K562 (cell line): ENCODE measurements around the gene KDM2B. TPM values are rescaled to one million over a fixed set of nuclear protein-coding genes. Genes with fewer than 3 reads are reported as not detected.

ENCODE experiments used
- ATAC-seq: fragments of 200-7000 bp; cut with Tn5 transposase; 3 replicates; pipeline ENCODE4 v1.9.1; 2020; ENCODE audit warnings: moderate library complexity
- BruUV-seq: library from RNA; stranded (reverse); fragments of 400-500 nt; replicated peaks from 2 replicates; lab custom pipeline; 2021; lab: Mats Ljungman, UMichigan
- CTCF ChIA-PET: fragments of 300-600 bp; formaldehyde crosslinking; extraction: SDS; loops from one replicate; lab custom pipeline; 2021; ENCODE audit warnings: low intra/inter-chr PET ratio; lab: Yijun Ruan, JAX
- POLR2A ChIA-PET: fragments of 300-600, 350-650 bp; sonication (Branson Sonifier 250); formaldehyde crosslinking; extraction: SDS; loops from one replicate; lab custom pipeline; 2021; ENCODE audit warnings: antibody characterized with exemption, inconsistent platforms; lab: Yijun Ruan, JAX
- DNase-seq, 4 experiments: peaks; one replicate each; pipeline versions ENCODE4 v3.0.0 to v3.0.0-alpha.2; 2011 to 2018; ENCODE audit warnings: low spot score in 3 of 4, mixed read lengths in 3 of 4; ENCODE audit errors: extremely low read depth in 1 of 4
- FAIRE-seq: peaks from 2 replicates; lab custom pipeline; 2011; peaks lifted over from hg19 to GRCh38; lab: Jason Lieb, UNC
- H2AFZ ChIP-seq: 2 replicates; pipeline ENCODE4 v1.6.0; 2011; ENCODE audit warnings: low read depth, low read length, control low read depth, inconsistent platforms
- H3K27ac ChIP-seq: fragments of 200-600 bp; 3 replicates; pipeline ENCODE4 v1.8.0; 2011; ENCODE audit warnings: low read depth, mild to moderate bottlenecking, control low read depth, inconsistent platforms, low read length, moderate library complexity, mixed read lengths; ENCODE audit errors: extremely low read depth
- H3K27me3 ChIP-seq, 2 experiments: fragments of 300-600 bp in 1 of 2; 2 replicates in 1 of 2; 3 replicates in 1 of 2; pipeline versions ENCODE4 v1.6.0 to v1.8.0; 2011; ENCODE audit warnings: inconsistent platforms in 2 of 2, low read length in 2 of 2, mild to moderate bottlenecking in 1 of 2, mixed read lengths in 1 of 2, moderate library complexity in 1 of 2; ENCODE audit not compliant: control insufficient read depth in 2 of 2, insufficient read depth in 2 of 2
- H3K36me3 ChIP-seq: fragments of 300-600 bp; 3 replicates; pipeline ENCODE4 v1.8.0; 2011; ENCODE audit warnings: mild to moderate bottlenecking, low read length, inconsistent platforms; ENCODE audit not compliant: control insufficient read depth, insufficient read depth
- H3K4me1 ChIP-seq, 2 experiments: fragments of 200-600 bp in 1 of 2; replicated peaks in 1 of 2; 2 replicates in 1 of 2; 3 replicates in 1 of 2; pipeline versions ENCODE4 v1.5.1 to v1.8.0; 2011; ENCODE audit warnings: inconsistent platforms in 2 of 2, low read length in 2 of 2, mild to moderate bottlenecking in 1 of 2, mixed read lengths in 1 of 2, moderate library complexity in 1 of 2; ENCODE audit not compliant: control insufficient read depth in 2 of 2, insufficient read depth in 2 of 2
- H3K4me2 ChIP-seq: 2 replicates; pipeline ENCODE4 v1.6.1; 2011; ENCODE audit warnings: low read length, control low read depth, inconsistent platforms, mixed read lengths; ENCODE audit not compliant: insufficient read depth
- H3K4me3 ChIP-seq: fragments of 200-600 bp; sonication (generic), shearing (Covaris generic); 2 replicates; pipeline ENCODE4 v1.5.1; 2016; ENCODE audit warnings: control low read depth, inconsistent platforms
- H3K79me2 ChIP-seq: fragments of 200-600 bp; 3 replicates; pipeline ENCODE4 v1.8.0; 2011; ENCODE audit warnings: low read length, inconsistent platforms; ENCODE audit not compliant: control insufficient read depth, insufficient read depth
- H3K9ac ChIP-seq, 2 experiments: 2 replicates each; pipeline versions ENCODE4 v1.6.0 to v1.6.1; 2011; ENCODE audit warnings: low read depth in 2 of 2, low read length in 2 of 2, control low read depth in 1 of 2, inconsistent platforms in 1 of 2, mild to moderate bottlenecking in 1 of 2, mixed read lengths in 1 of 2; ENCODE audit not compliant: insufficient read depth in 1 of 2
- H3K9me1 ChIP-seq: one replicate; pipeline ENCODE4 v1.6.0; 2011; ENCODE audit warnings: inconsistent platforms, mild to moderate bottlenecking, low read length, moderate library complexity; ENCODE audit not compliant: control insufficient read depth, insufficient read depth
- H3K9me3 ChIP-seq: replicated peaks from 2 replicates; pipeline ENCODE4 v1.5.1; 2011; ENCODE audit warnings: low read depth, low read length, inconsistent platforms; ENCODE audit not compliant: control insufficient read depth, insufficient read depth
- H4K20me1 ChIP-seq: replicated peaks from 2 replicates; pipeline ENCODE4 v1.6.1; 2011; ENCODE audit warnings: low read length, inconsistent platforms, mixed read lengths; ENCODE audit not compliant: control insufficient read depth, insufficient read depth
- ARID2 ChIP-seq: fragments of 450-650 bp; IDR thresholded peaks from 2 replicates; pipeline ENCODE4 v1.6.1; 2017; ENCODE audit warnings: antibody characterized with exemption, mild to moderate bottlenecking
- HLTF ChIP-seq: fragments of 450-650 bp; IDR thresholded peaks from 2 replicates; pipeline ENCODE4 v1.6.1; 2016
- MAFF ChIP-seq: IDR thresholded peaks from 2 replicates; pipeline ENCODE4 v1.6.1; 2012; ENCODE audit warnings: low read length, improper control_type of control experiment
- MAX ChIP-seq: sonication (generic); formaldehyde crosslinking; IDR thresholded peaks from 2 replicates; pipeline ENCODE4 v1.9.0; 2022; ENCODE audit warnings: mild to moderate bottlenecking, missing genetic modification reagents
- POLR2A ChIP-seq: fragments of 450-650 bp; conservative IDR thresholded peaks from 2 replicates; pipeline ENCODE4 v1.6.1; 2016
- ZNF324 ChIP-seq: fragments of 250-450 bp; sonication (Bioruptor Pico); IDR thresholded peaks from 2 replicates; pipeline ENCODE4 v1.4.0; 2020; ENCODE audit warnings: mild to moderate bottlenecking
- ZNF766 ChIP-seq: fragments of 200-800 bp; sonication (Bioruptor generic); conservative IDR thresholded peaks from 2 replicates; pipeline ENCODE4 v1.6.1; 2016; ENCODE audit warnings: missing genetic modification characterization, missing compliant biosample characterization
- WGBS: fragments of 100-300 bp; shearing (Covaris generic); methylation state at CpG from one replicate; pipeline ENCODE4 v1.1.6; 2016; ENCODE audit warnings: low coverage, mixed read lengths; ENCODE audit not compliant: insufficient coverage; ENCODE audit errors: missing lambda C conversion rate; 5-methylcytosine and 5-hydroxymethylcytosine counted together
- in situ Hi-C: fragments of 300-500 bp; cut with MboI; formaldehyde crosslinking; loops from 4 replicates; pipeline ENCODE4 v1.15.0; 2018; ENCODE audit warnings: inconsistent platforms, mixed read lengths
- intact Hi-C: fragments of 100-400 bp; cut with micrococcal nuclease; formaldehyde crosslinking; loops from 2 replicates; pipeline ENCODE4 v1.14.2; 2022
- polyA plus RNA-seq, 8 experiments: library from polyadenylated mRNA; depleted of rRNA in 4 of 8; stranded (reverse) in 5 of 8; unstranded in 3 of 8; fragments of >200 nt; fragmentation: Nextera tagmentation in 2 of 8; fragmentation: Illumina TruSeq in 1 of 8; extraction: Ambion mirVana in 2 of 8; extraction: Trizol in 1 of 8; gene quantifications; 2 replicates each; pipeline versions ENCODE4 v1.2.1 to v1.2.3, GENCODE V29; 2011 to 2014; ENCODE audit warnings: inconsistent platforms in 1 of 8, missing spikeins in 1 of 8
- total RNA-seq, 7 experiments: library from RNA; depleted of rRNA in 6 of 7; stranded (reverse); fragments of >200 nt in 6 of 7; fragmentation: Illumina TruSeq in 2 of 7; extraction: Trizol in 2 of 7; gene quantifications; 2 replicates each; pipeline versions ENCODE4 v1.2.1 to v1.2.3, GENCODE V29; 2011 to 2021; ENCODE audit warnings: low replicate concordance in 1 of 7

Gene KDM2B
- total and polyA plus RNA-seq, 9 of the 15 experiments (the other 6 are each of a cell fraction or from before 2014, with no cell fraction given) = 7.4 to 50.5 (median 22.5) TPM

DNA sequence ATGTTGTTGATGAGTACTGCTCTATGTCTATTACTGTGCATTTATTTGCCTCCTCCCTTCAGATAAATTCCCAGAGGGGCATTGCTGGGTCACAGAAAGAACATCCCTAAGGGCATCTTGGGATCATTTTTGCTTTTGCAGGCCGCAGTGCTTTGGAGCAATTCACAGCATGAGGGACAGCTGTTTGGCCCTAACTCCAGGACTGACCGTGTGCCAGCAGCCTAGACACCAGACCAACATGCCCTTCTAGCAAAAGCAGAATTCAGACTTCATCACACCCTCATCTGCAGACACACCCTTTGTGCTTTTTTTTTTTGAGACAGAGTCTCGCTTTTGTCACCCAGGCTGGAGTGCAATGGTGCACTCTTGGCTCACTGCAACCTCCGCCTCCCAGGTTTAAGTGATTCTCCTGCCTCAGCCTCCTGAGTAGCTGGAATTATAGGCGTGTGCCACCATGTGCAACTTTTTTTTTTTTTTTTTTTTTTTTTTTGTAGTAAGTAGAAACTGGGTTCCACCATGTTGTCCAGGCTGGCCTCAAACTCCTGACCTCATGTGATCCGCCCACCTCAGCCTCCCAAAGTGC lies 149.9 kb downstream of the KDM2B start:
- DNase-seq (no peak), ATAC-seq (no peak), FAIRE-seq (no peak)
- H3K36me3 ChIP-seq = peaks cover 86% of the 10 kb centered on the region
- H3K9me3 ChIP-seq = no peaks in the 10 kb centered on the region
- POLR2A ChIA-PET = interaction anchor here (2.8 kb wide), 1 partner anchor 8 kb away, joined by 8 read pairs; no protein-coding TSS in a partner anchor
- H3K27ac ChIP-seq = no peak overlapping the region
- no peaks in the 10 kb centered on the region for H3K79me2 ChIP-seq
- H3K4me1 ChIP-seq = no peaks in the 10 kb centered on the region
- intact Hi-C loops = no loop called here
- in situ Hi-C loops = no loop called here
- BruUV-seq = no TSS peak
- 100% methylated on average over 3 of the region's 6 CpGs for WGBS
- H3K9me1 ChIP-seq = no peaks in the 10 kb centered on the region
- H2AFZ ChIP-seq = no peak overlapping the region
- TF ChIP-seq MAX (no peak), HLTF (no peak), ZNF766 (CRISPR knock-in tag) (no peak), MAFF (no peak), POLR2A (0 out of 2 replicates have a peak, but pooled peaks have one; percentile 17), ZNF324 (CRISPR knock-in tag) (no peak), ARID2 (no peak)
- no peak overlapping the region for H3K4me3 ChIP-seq
- no peaks in the 10 kb centered on the region for H3K27me3 ChIP-seq
- no peaks in the 10 kb centered on the region for H4K20me1 ChIP-seq
- H3K4me2 ChIP-seq = no peak overlapping the region
- CTCF ChIA-PET = no interaction called here
- no peak overlapping the region for H3K9ac ChIP-seq
